Immature natural killer cell (primary cell): ENCODE results near the gene WRNIP1. TPM values are rescaled to one million over a fixed set of nuclear protein-coding genes. Genes with fewer than 3 reads are reported as not detected.
"Not testable (repeated sequence)": the region's sequence is repeated elsewhere in the genome, so short reads cannot be mapped to it uniquely, and the experiment has no call there.

Source experiments
- DNase-seq, 3 donors: peaks; one replicate each; pipeline ENCODE4 v3.0.0; 2022; ENCODE audit warnings: mixed read lengths in 1 of 3
- H3K27ac Mint-ChIP-seq, 6 donors: one replicate each; pipeline ENCODE4 v1.8.0; 2020; ENCODE audit warnings: mixed read lengths in 6 of 6, mild to moderate bottlenecking in 5 of 6, inconsistent platforms in 4 of 6, moderate library complexity in 3 of 6
- H3K27me3 Mint-ChIP-seq, 3 donors: one replicate each; pipeline ENCODE4 v1.8.0; 2020 to 2021; ENCODE audit warnings: low read depth in 3 of 3, mild to moderate bottlenecking in 3 of 3, mixed read lengths in 3 of 3, moderate library complexity in 3 of 3, inconsistent platforms in 1 of 3
- H3K36me3 Mint-ChIP-seq, 3 donors: one replicate each; pipeline ENCODE4 v1.8.0; 2020; ENCODE audit warnings: mixed read lengths in 3 of 3, inconsistent platforms in 2 of 3, mild to moderate bottlenecking in 2 of 3
- H3K4me1 Mint-ChIP-seq, 2 donors: one replicate each; pipeline ENCODE4 v1.8.0; 2020; ENCODE audit warnings: inconsistent platforms in 2 of 2, mild to moderate bottlenecking in 2 of 2, mixed read lengths in 2 of 2, moderate library complexity in 1 of 2
- H3K4me3 Mint-ChIP-seq, 5 donors: one replicate each; pipeline ENCODE4 v1.8.0; 2020; ENCODE audit warnings: mild to moderate bottlenecking in 5 of 5, mixed read lengths in 5 of 5, inconsistent platforms in 3 of 5, moderate library complexity in 3 of 5
- H3K9me3 Mint-ChIP-seq, 6 donors: one replicate each; pipeline ENCODE4 v1.8.0; 2020; ENCODE audit warnings: mild to moderate bottlenecking in 6 of 6, mixed read lengths in 6 of 6, inconsistent platforms in 4 of 6, moderate library complexity in 3 of 6
- polyA plus RNA-seq, 3 donors: library from polyadenylated mRNA; unstranded; fragments of 300-500 nt; fragmentation: Illumina TruSeq; gene quantifications; one replicate each; pipeline ENCODE4 v1.2.3, GENCODE V29; 2021

The WRNIP1 gene
- polyA plus RNA-seq, 3 donors from 2014 or later: 25.5 to 43.3 (median 26.4) TPM

DNA sequence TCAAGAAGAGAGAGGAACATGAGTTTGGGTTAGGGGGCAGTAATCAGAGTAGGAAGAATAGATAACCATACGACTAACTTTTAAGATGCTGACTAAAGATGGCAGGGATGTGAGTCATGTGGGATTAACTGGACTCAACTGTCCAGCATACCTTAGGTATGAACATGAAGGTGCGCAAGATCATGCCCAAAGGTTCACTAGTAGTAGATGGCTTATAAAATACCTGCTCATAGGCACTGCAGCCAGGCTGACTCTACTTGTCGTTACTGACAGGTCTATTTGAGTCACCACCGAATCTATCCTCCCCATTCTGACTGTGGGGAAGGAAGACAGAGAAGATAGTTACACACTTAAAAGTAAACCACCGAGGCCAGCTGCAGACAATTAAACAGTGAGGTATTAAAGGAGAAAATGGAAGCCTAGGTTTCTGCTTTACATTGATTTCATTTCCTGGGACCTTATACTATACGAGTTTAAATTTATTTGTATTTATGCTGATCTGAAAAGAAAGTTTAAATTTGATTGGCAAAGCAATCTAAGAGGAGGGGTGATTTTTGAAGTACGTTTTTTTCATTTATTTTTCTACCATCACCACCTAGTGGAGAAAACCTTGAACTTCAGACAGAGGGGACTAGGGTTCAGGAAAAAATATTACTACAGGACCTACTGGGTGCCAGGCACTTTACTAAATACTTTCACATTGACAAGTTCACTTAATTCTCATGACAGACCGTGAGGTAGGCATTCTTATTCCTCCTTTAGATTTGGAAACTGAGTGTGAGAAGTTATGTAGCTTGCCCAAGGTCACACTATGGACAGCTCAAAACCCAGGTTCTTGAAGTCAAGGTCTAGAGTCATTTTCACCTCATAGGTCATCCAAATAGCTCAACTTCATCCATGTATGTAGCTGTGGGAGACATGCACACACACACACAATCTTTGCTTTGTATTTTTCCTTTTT, 4.0 kb upstream of the WRNIP1 start:
- H3K4me1 Mint-ChIP-seq: peaks cover 12 to 16% of the 10 kb centered on the region in 2 donors
- DNase-seq: peak in 2 of 3 donors; percentile 23 to 28
- H3K4me3 Mint-ChIP-seq: peak overlapping the region; percentile 6 to 55 (median 27)
- H3K36me3 Mint-ChIP-seq: no peaks in the 10 kb centered on the region
- peaks cover 5 to 10% (median 9%) of the 10 kb centered on the region in 3 donors for H3K27me3 Mint-ChIP-seq
- no peaks in the 10 kb centered on the region for H3K9me3 Mint-ChIP-seq
- peak overlapping the region in 3 of 6 donors; percentile 5 to 35 (median 12) for H3K27ac Mint-ChIP-seq

DNA sequence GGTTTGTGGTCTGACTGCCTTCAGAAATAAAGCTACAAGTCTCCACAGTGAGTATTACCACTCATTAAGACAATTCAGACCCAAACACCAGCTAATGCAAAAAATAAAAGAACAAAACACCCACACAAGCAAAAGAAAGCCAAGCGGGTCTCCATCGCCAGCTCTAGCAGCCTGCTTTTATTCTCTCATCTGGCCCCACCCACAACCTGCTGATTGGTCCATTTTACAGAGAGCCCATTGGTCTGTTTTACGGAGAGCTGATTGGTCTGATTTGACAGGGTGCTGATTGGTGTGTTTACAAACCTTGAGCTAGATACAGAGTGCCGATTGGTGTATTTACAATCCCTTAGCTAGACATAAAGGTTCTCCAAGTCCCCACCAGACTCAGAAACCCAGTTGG, 2.3 kb upstream of the WRNIP1 start:
- not testable (repeated sequence) for H3K36me3 Mint-ChIP-seq, H3K9me3 Mint-ChIP-seq, DNase-seq
- Mint-ChIP-seq H3K27ac (peak overlapping the region in 2 of 6 donors; percentile 20 to 49), H3K27me3 (peaks cover 7 to 18% (median 9%) of the 10 kb centered on the region in 3 donors), H3K4me1 (peaks cover 27 to 32% of the 10 kb centered on the region in 2 donors), H3K4me3 (peak overlapping the region in 1 of 5 donors; percentile 40)

DNA sequence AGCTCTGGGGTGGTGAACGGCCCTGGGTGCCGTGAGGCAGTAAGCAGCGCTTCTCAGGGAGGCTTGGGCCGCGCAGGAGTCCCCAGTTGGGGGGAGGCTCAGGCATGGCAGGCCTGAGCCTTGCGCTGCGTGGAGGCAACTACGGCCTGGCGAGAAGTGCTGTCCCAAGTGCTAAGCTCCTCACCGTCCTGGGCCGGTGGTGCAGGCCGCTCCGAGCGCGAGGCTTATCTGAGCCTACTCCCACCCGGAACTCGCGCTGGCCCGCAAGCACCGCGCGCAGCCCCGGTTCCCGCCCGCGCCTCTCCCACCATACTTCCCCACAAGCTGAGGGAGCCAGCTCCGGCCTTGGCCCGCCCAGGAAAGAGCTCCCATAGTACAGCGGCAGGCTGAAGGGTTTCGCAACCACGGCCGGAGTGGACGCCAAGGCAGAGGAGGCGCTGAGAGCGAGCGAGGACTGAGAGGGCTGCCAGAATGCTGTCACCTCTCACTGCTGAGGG, 1.8 kb upstream of the WRNIP1 start:
- Mint-ChIP-seq H3K27ac (peak overlapping the region in 1 of 6 donors; percentile 16), H3K36me3 (no peaks in the 10 kb centered on the region), H3K9me3 (no peaks in the 10 kb centered on the region), H3K4me1 (peaks cover 32 to 37% of the 10 kb centered on the region in 2 donors), H3K27me3 (peaks cover 7 to 18% (median 9%) of the 10 kb centered on the region in 3 donors), H3K4me3 (no peak overlapping the region)
- DNase-seq: no peak

DNA sequence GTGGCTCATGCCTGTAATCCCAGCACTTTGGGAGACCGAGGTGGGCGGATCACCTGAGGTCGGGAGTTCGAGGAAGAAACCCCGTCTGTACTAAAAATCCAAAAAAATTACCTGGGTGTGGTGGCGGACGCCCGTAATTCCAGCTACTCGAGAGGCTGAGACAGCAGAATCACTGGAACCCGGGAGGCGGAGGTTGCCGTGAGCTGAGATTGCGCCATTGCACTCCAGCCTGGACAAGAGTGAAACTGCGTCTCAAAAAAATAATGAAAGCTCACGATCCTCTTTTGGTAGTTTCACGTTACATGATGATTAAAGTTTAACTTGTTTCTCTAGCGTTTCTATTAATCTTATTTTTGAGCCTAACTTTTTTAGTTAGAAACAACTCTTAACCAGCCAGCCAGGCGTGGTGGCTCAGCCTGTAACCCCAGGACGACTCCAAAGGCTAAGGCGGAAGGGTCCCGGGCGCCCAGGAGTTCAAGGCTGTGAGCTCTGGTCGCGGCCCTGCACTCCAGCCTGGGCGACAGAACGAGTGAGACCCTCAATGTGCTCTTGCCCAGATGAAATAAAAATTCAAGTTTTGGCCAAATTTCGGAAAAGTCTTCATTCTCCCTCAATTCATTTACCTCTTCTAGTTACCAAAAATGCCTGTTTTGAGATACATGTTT, 1.2 kb upstream of the WRNIP1 start:
- H3K27ac Mint-ChIP-seq: peak overlapping the region; percentile 98 to 99 (median 98)
- peaks cover 37 to 43% of the 10 kb centered on the region in 2 donors for H3K4me1 Mint-ChIP-seq
- no peak for DNase-seq
- H3K4me3 Mint-ChIP-seq: peak overlapping the region; percentile 94 to 98 (median 96)
- H3K36me3 Mint-ChIP-seq: no peaks in the 10 kb centered on the region
- peaks cover 7 to 18% (median 9%) of the 10 kb centered on the region in 3 donors for H3K27me3 Mint-ChIP-seq
- no peaks in the 10 kb centered on the region for H3K9me3 Mint-ChIP-seq

GRCh38 chr6:2764610-2765165, 505 bp upstream of the WRNIP1 start:
- peak; percentile 57 to 71 (median 68) for DNase-seq
- Mint-ChIP-seq H3K27me3 (peaks cover 7 to 18% (median 9%) of the 10 kb centered on the region in 3 donors), H3K9me3 (no peaks in the 10 kb centered on the region), H3K36me3 (no peaks in the 10 kb centered on the region), H3K27ac (peak overlapping the region; percentile 98 to 99 (median 98)), H3K4me1 (peaks cover 40 to 50% of the 10 kb centered on the region in 2 donors), H3K4me3 (peak overlapping the region; percentile 94 to 98 (median 96))

- peaks cover 49 to 62% of the 10 kb centered on the region in 2 donors for H3K4me1 Mint-ChIP-seq
Observed at GRCh38 chr6:2765896-2766766, 938 bp downstream of the WRNIP1 start.

GRCh38 chr6:2766767-2767656, 1.8 kb downstream of the WRNIP1 start:
- Mint-ChIP-seq H3K4me1 (peaks cover 49 to 67% of the 10 kb centered on the region in 2 donors), H3K27ac (peak overlapping the region; percentile 52 to 91 (median 86)), H3K27me3 (peaks cover 6 to 18% (median 9%) of the 10 kb centered on the region in 3 donors), H3K4me3 (peak overlapping the region; percentile 79 to 94 (median 88)), H3K36me3 (peaks cover 0 to 11% (median 4%) of the 10 kb centered on the region in 3 donors), H3K9me3 (no peaks in the 10 kb centered on the region)
- no peak for DNase-seq

More at GRCh38 chr6:2765896-2766766, 938 bp downstream of the WRNIP1 start:
- H3K9me3 Mint-ChIP-seq: no peaks in the 10 kb centered on the region
- H3K4me3 Mint-ChIP-seq: peak overlapping the region; percentile 79 to 94 (median 88)
- peaks cover 7 to 18% (median 9%) of the 10 kb centered on the region in 3 donors for H3K27me3 Mint-ChIP-seq
- peak in 2 of 3 donors; percentile 38 to 39 for DNase-seq
- peaks cover 0 to 8% (median 2%) of the 10 kb centered on the region in 3 donors for H3K36me3 Mint-ChIP-seq
- H3K27ac Mint-ChIP-seq: peak overlapping the region; percentile 52 to 91 (median 86)

DNA sequence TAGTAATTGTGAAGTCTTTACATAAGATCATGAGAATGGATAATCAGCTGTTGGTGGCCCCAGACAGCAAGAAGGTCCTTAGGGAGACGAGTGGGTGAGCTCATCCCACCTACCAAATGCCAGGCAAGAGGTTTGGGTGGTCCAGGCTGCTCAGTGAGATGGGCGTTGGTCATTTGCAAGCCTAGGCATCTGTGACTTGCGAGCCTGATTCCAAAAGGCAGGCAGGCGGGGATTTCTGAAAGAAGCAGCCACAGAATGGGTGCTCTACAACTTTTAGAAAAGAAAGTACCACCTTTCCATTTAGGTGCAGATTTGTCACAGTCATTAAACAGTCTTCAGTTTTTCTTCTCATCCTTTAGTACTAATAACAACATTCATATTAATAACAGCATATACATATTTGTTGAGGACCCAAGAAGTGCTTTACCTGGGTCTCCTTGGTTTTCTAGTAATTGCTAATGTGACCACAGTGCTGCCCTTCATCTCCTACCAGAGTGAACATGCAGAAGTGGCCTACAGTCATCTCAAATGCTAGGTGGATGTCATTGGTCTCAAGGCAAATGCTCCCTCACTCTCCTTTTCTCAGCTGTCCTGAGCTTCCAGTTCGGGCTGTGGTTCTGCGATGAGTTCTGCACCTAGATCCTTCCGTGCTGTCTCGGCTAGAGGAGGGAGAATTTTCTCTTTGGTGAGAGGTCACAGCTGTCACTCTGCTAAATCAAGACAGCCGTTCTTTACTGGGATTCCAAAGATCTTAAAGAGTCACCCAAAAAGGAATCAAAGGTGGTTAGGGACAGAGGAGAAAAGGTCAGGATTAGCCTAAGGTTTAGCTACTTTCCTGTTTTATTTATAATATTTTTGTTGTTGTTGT, 2.7 kb downstream of the WRNIP1 start:
- Mint-ChIP-seq H3K27me3 (peaks cover 6 to 18% (median 9%) of the 10 kb centered on the region in 3 donors), H3K9me3 (no peaks in the 10 kb centered on the region), H3K4me1 (peaks cover 51 to 76% of the 10 kb centered on the region in 2 donors), H3K4me3 (peak overlapping the region; percentile 79 to 94 (median 88)), H3K27ac (peak overlapping the region; percentile 24 to 86 (median 76)), H3K36me3 (peaks cover 0 to 14% (median 4%) of the 10 kb centered on the region in 3 donors)
- no peak for DNase-seq

DNA sequence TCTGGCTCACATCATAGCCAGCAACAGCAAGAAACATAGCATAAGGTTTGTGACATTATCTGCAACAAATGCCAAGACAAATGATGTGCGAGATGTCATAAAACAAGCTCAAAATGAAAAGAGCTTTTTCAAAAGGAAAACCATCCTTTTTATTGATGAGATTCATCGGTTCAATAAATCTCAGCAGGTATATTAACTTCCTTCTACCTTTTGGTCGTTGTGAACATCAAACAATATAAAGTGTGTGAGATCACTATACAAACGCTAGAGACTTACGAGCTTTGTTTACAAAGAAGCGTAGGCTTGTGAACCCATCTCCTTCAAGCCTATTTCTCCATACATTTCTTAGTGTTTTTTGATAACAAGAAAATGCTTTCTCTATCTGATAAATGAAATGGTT, 3.5 kb downstream of the WRNIP1 start:
- Mint-ChIP-seq H3K4me1 (peaks cover 51 to 84% of the 10 kb centered on the region in 2 donors), H3K27ac (peak overlapping the region; percentile 37 to 78 (median 68)), H3K9me3 (no peaks in the 10 kb centered on the region), H3K27me3 (peaks cover 6 to 18% (median 9%) of the 10 kb centered on the region in 3 donors), H3K36me3 (peaks cover 0 to 21% (median 4%) of the 10 kb centered on the region in 3 donors), H3K4me3 (peak overlapping the region; percentile 79 to 94 (median 85))
- DNase-seq: no peak

DNA sequence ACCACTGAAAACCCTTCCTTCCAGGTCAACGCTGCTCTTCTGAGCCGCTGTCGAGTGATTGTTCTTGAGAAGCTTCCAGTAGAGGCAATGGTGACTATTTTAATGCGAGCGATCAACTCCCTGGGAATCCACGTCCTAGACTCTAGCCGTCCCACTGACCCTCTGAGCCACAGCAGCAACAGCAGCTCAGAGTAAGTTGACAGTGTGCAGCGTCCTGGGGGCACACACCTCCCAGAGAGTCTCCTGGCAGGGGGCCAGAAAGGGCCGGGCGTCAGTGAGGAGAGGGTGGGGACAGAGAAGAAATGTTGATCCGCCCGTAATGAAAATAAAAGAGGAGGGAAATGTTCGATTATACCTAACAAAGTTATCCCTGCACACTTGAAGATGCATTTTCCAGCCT, 5.0 kb downstream of the WRNIP1 start:
- H3K4me1 Mint-ChIP-seq: peaks cover 48 to 87% of the 10 kb centered on the region in 2 donors
- peaks cover under 1 to 8% (median 2%) of the 10 kb centered on the region in 3 donors for H3K27me3 Mint-ChIP-seq
- DNase-seq: no peak
- no peaks in the 10 kb centered on the region for H3K9me3 Mint-ChIP-seq
- H3K27ac Mint-ChIP-seq: no peak overlapping the region
- H3K36me3 Mint-ChIP-seq: peaks cover 0 to 29% (median 4%) of the 10 kb centered on the region in 3 donors
- H3K4me3 Mint-ChIP-seq: peak overlapping the region in 1 of 5 donors; percentile 4

GRCh38 chr6:2771079-2771478, 5.9 kb downstream of the WRNIP1 start:
- H3K36me3 Mint-ChIP-seq: peaks cover 0 to 31% (median 4%) of the 10 kb centered on the region in 3 donors
- H3K27me3 Mint-ChIP-seq: peaks cover 0 to 7% (median 2%) of the 10 kb centered on the region in 3 donors
- peak overlapping the region in 1 of 5 donors; percentile 56 for H3K4me3 Mint-ChIP-seq
- H3K9me3 Mint-ChIP-seq: no peaks in the 10 kb centered on the region
- H3K4me1 Mint-ChIP-seq: peaks cover 49 to 93% of the 10 kb centered on the region in 2 donors
- H3K27ac Mint-ChIP-seq: no peak overlapping the region
- DNase-seq: no peak
